Measurements from ENCODE around the gene KRT86. TPM values are rescaled to one million over a fixed set of nuclear protein-coding genes. Genes with fewer than 3 reads are reported as not detected.

The KRT86 gene
- total and polyA plus RNA-seq, 9 of the 15 experiments (the other 6 are each of a cell fraction or from before 2014, with no cell fraction given): not detected

DNA sequence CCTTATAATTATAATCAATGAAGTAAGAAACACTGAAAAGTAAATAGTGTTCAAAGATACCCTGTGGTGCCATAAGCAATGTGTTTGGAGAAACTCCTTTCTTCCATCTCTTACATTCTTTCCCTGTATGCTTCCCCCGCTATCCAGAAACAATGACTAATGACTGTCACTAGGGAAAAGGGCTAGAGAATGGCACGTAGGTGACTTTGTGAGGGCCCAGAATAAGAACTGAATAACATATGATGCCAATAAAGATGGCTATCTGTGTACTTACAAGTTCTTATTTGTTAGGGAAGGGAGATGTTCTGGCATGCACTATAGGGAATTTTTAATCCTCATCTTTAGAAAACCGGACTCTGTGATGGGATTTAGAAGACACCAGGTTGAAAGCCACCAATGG, 46.1 kb upstream of the KRT86 start:
- 0% methylated on average over 3 of the region's 3 CpGs for WGBS (ENCODE audit: insufficient coverage, low coverage, missing lambda C conversion rate)
- Histone ChIP-seq H2AFZ (ENCODE audit: low read depth, low read length) (no peak overlapping the region), H4K20me1 (replicated peaks; ENCODE audit: control insufficient read depth, insufficient read depth, low read length) (peaks cover 8% of the 10 kb centered on the region; the same call in 1 of the 2 replicates), H3K9ac (ENCODE audit: insufficient read depth in 1 of 2, low read depth in 2 of 2, low read length in 2 of 2) (no peak overlapping the region), H3K9me3 (replicated peaks; ENCODE audit: control insufficient read depth, insufficient read depth, low read depth, low read length) (no peaks in the 10 kb centered on the region), H3K4me1 (replicated peaks in 1 of 2; ENCODE audit: control insufficient read depth in 2 of 2, insufficient read depth in 2 of 2, low read length in 2 of 2) (no peaks in the 10 kb centered on the region), H3K4me3 (no peak overlapping the region), H3K79me2 (ENCODE audit: control insufficient read depth, insufficient read depth, low read length) (no peaks in the 10 kb centered on the region), H3K9me1 (ENCODE audit: control insufficient read depth, insufficient read depth, low read length) (no peaks in the 10 kb centered on the region), H3K27me3 (ENCODE audit: control insufficient read depth in 2 of 2, insufficient read depth in 2 of 2, low read length in 2 of 2) (peaks cover 0 to 30% of the 10 kb centered on the region in 2 experiments; a peak in 4 of 5 replicates), H3K4me2 (ENCODE audit: insufficient read depth, low read length) (no peak overlapping the region), H3K27ac (ENCODE audit: extremely low read depth, low read depth, low read length) (no peak overlapping the region), H3K36me3 (ENCODE audit: control insufficient read depth, insufficient read depth, low read length) (no peaks in the 10 kb centered on the region)
- no peak for FAIRE-seq
- no TSS peak for BruUV-seq (replicated peaks)
- no peak for DNase-seq (ENCODE audit: extremely low read depth in 1 of 4, low spot score in 3 of 4)
- ATAC-seq: no peak
- POLR2A ChIA-PET: no interaction called here
- intact Hi-C loops (cut with micrococcal nuclease) (no loop called here), in situ Hi-C loops (cut with MboI) (no loop called here)
- no peak for TF ChIP-seq FOXK1 (CRISPR knock-in tag; IDR thresholded peaks at IDR 0.05; ENCODE audit: borderline replicate concordance)
- TF ChIP-seq GTF2B (IDR thresholded peaks at IDR 0.05; ENCODE audit: extremely low read depth, insufficient read length): no peak
- TF ChIP-seq REST (IDR thresholded peaks at IDR 0.05; ENCODE audit: borderline replicate concordance): no peak
- no peak for TF ChIP-seq REST (CRISPR knock-in tag; IDR thresholded peaks at IDR 0.05; ENCODE audit: low read depth)
- TF ChIP-seq HMGXB4 (CRISPR knock-in tag; IDR thresholded peaks at IDR 0.05): no peak
- TF ChIP-seq CREB1 (IDR thresholded peaks at IDR 0.05): no peak
- TF ChIP-seq CREB1 (CRISPR knock-in tag; IDR thresholded peaks at IDR 0.05): no peak
- no peak for TF ChIP-seq PKNOX1 (IDR thresholded peaks at IDR 0.05)
- no peak for TF ChIP-seq TBP (optimal IDR thresholded peaks at IDR 0.05; ENCODE audit: low read depth, low read length)
- no peak for TF ChIP-seq KLF1 (tag; IDR thresholded peaks at IDR 0.05)
- TF ChIP-seq CCNT2 (IDR thresholded peaks at IDR 0.05; ENCODE audit: borderline replicate concordance, extremely low read depth, insufficient read length, low read depth, low read length): no peak
- CTCF ChIA-PET (ENCODE audit: low intra/inter-chr PET ratio): no interaction called here
